Measurements from ENCODE around the gene WBP4. TPM values are rescaled to one million over a fixed set of nuclear protein-coding genes. Genes with fewer than 3 reads are reported as not detected.

Gene WBP4
- total and polyA plus RNA-seq, 9 of the 15 experiments (the other 6 are each of a cell fraction or from before 2014, with no cell fraction given): 5.5 to 12.2 (median 7.9) TPM

- TF ChIP-seq CHD7 (IDR thresholded peaks at IDR 0.05; ENCODE audit: low read depth, low read length): no peak
- TF ChIP-seq HDAC1 (IDR thresholded peaks at IDR 0.05): no peak
- TF ChIP-seq NFATC3 (IDR thresholded peaks at IDR 0.05): no peak
- TF ChIP-seq SAFB2 (IDR thresholded peaks at IDR 0.05; ENCODE audit: borderline replicate concordance, low read depth, low read length, severe bottlenecking): no peak
- TF ChIP-seq ZNF41 (CRISPR knock-in tag; conservative IDR thresholded peaks at IDR 0.05): no peak
- TF ChIP-seq SMARCB1 (IDR thresholded peaks at IDR 0.05; ENCODE audit: insufficient read length, low read depth): no peak
- no peak for TF ChIP-seq TSC22D4 (tag; IDR thresholded peaks at IDR 0.05)
- no peak for TF ChIP-seq ATF7 (IDR thresholded peaks at IDR 0.05)
- TF ChIP-seq PHF20 (IDR thresholded peaks at IDR 0.05; ENCODE audit: partially characterized antibody): no peak
Measured at GRCh38 chr13:41026788-41027187, 34.5 kb upstream of the WBP4 start (continued).

Measured in K562 (cell line).